PC-3 (cell line): ENCODE measurements around the gene NIBAN1. TPM values are rescaled to one million over a fixed set of nuclear protein-coding genes. Genes with fewer than 3 reads are reported as not detected.

Experiments
- ATAC-seq: fragments of 200-7000 bp; cut with Tn5 transposase; 2 replicates; pipeline ENCODE4 v1.9.1; 2020; ENCODE audit warnings: mild to moderate bottlenecking, moderate library complexity
- BruUV-seq: library from RNA; stranded (reverse); fragments of 400-500 nt; replicated peaks from 2 replicates; lab custom pipeline; 2021; lab: Mats Ljungman, UMichigan
- CTCF ChIA-PET: fragments of 300-600 bp; sonication (Branson Sonifier 250); formaldehyde crosslinking; loops from one replicate; lab custom pipeline; 2022; ENCODE audit warnings: antibody characterized with exemption; lab: Charles Lee
- POLR2A ChIA-PET: fragments of 300-600 bp; sonication (Branson Sonifier 250); formaldehyde crosslinking; loops from one replicate; lab custom pipeline; 2022; ENCODE audit warnings: antibody characterized with exemption; ENCODE audit not compliant: unreplicated experiment; lab: Charles Lee
- DNase-seq: peaks from one replicate; pipeline ENCODE4 v3.0.0-alpha.2; 2015
- H2AFZ ChIP-seq: fragments of 300-600 bp; sonication (generic); 2 replicates; pipeline ENCODE4 v1.6.0; 2016; ENCODE audit warnings: antibody characterized with exemption, low read length
- H3F3A ChIP-seq: fragments of 300-600 bp; sonication (generic); one replicate; pipeline ENCODE4 v1.6.0; 2017; ENCODE audit warnings: antibody characterized with exemption, low read length, control low read depth, mild to moderate bottlenecking; ENCODE audit not compliant: unreplicated experiment
- H3K27ac ChIP-seq: fragments of 300-600 bp; sonication (generic); 2 replicates; pipeline ENCODE4 v1.5.1; 2016; ENCODE audit warnings: mild to moderate bottlenecking, low read length
- H3K27me3 ChIP-seq: fragments of 300-600 bp; sonication (generic); 2 replicates; pipeline ENCODE4 v1.6.1; 2016; ENCODE audit warnings: low read length, mixed read lengths
- H3K36me3 ChIP-seq: fragments of 300-600 bp; sonication (generic); 2 replicates; pipeline ENCODE4 v1.6.1; 2016; ENCODE audit warnings: low read depth, mixed run types, low read length, mixed read lengths
- H3K4me1 ChIP-seq: fragments of 300-600 bp; sonication (generic); 2 replicates; pipeline ENCODE4 v1.5.1; 2016; ENCODE audit warnings: low read length; ENCODE audit not compliant: insufficient read depth
- H3K4me2 ChIP-seq: fragments of 300-600 bp; sonication (generic); 2 replicates; pipeline ENCODE4 v1.6.0; 2016; ENCODE audit warnings: low read length
- H3K4me3 ChIP-seq: fragments of 300-600 bp; sonication (generic); 2 replicates; pipeline ENCODE4 v1.5.1; 2016; ENCODE audit warnings: mild to moderate bottlenecking, low read length, mixed read lengths
- H3K79me2 ChIP-seq: fragments of 300-600 bp; sonication (generic); 2 replicates; pipeline ENCODE4 v1.6.1; 2017; ENCODE audit warnings: low read length, mixed read lengths
- H3K9ac ChIP-seq: fragments of 300-600 bp; sonication (generic); 2 replicates; pipeline ENCODE4 v1.6.0; 2016; ENCODE audit warnings: mild to moderate bottlenecking, low read length
- H3K9me2 ChIP-seq: fragments of 300-600 bp; sonication (generic); replicated peaks from 2 replicates; pipeline ENCODE4 v1.6.1; 2016; ENCODE audit warnings: mixed run types, low read length, mixed read lengths
- H3K9me3 ChIP-seq: fragments of 300-600 bp; sonication (generic); 2 replicates; pipeline ENCODE4 v1.6.1; 2016; ENCODE audit warnings: low read length, mixed read lengths
- H4K20me1 ChIP-seq: fragments of 300-600 bp; sonication (generic); 2 replicates; pipeline ENCODE4 v1.6.1; 2016; ENCODE audit warnings: low read length, mixed read lengths
- EZH2 ChIP-seq: fragments of 300-600 bp; sonication (generic); IDR thresholded peaks from one replicate; pipeline ENCODE4 v1.6.1; 2017; ENCODE audit warnings: antibody characterized with exemption, mild to moderate bottlenecking, low read length; ENCODE audit not compliant: unreplicated experiment
- EZH2phosphoT487 ChIP-seq: fragments of 300-600 bp; sonication (generic); IDR thresholded peaks from 2 replicates; pipeline ENCODE4 v1.6.1; 2018; ENCODE audit warnings: mild to moderate bottlenecking, antibody characterized with exemption, low read length, borderline replicate concordance
- intact Hi-C: fragments of 100-400 bp; cut with micrococcal nuclease; formaldehyde crosslinking; loops from 2 replicates; pipeline ENCODE4 v1.9.0; 2023
- total RNA-seq: library from RNA; depleted of rRNA; stranded (reverse); fragments of >200 nt; gene quantifications from 2 replicates; pipeline ENCODE4 v1.2.3, GENCODE V29; 2014
- TF ChIP-seq, protein P1 (sequence below): fragments of 300-600 bp; sonication (generic); conservative IDR thresholded peaks from 2 replicates; pipeline ENCODE4 v1.5.1; 2017; ENCODE audit warnings: antibody characterized with exemption, low read depth, mild to moderate bottlenecking, low read length

NIBAN1 gene
- total RNA-seq, 1 experiment from 2014 or later = 6.9 TPM

- H3K4me1 ChIP-seq = no peaks in the 10 kb centered on the region
- no peak overlapping the region for H3K4me3 ChIP-seq
- H3K27ac ChIP-seq = no peak overlapping the region
- no peaks in the 10 kb centered on the region for H3K9me2 ChIP-seq
- no peaks in the 10 kb centered on the region for H4K20me1 ChIP-seq
- H3K27me3 ChIP-seq = no peaks in the 10 kb centered on the region
- H3F3A ChIP-seq = no peaks in the 10 kb centered on the region
- DNase-seq (no peak), ATAC-seq (no peak)
- no peak for TF ChIP-seq EZH2phosphoT487
- no peak overlapping the region for H3K4me2 ChIP-seq
- BruUV-seq = no TSS peak
- intact Hi-C loops = no loop called here
- no peak overlapping the region for H2AFZ ChIP-seq
- H3K79me2 ChIP-seq = no peaks in the 10 kb centered on the region
- H3K9me3 ChIP-seq = no peaks in the 10 kb centered on the region
- H3K36me3 ChIP-seq = no peaks in the 10 kb centered on the region
- H3K9ac ChIP-seq = no peak overlapping the region
- POLR2A ChIA-PET = no interaction called here
- CTCF ChIA-PET = no interaction called here
Observed at GRCh38 chr1:184941735-184942134, 32.6 kb downstream of the NIBAN1 start.

- Histone ChIP-seq H3K9me3 (no peaks in the 10 kb centered on the region), H3K4me3 (no peak overlapping the region), H3K27me3 (no peaks in the 10 kb centered on the region), H3K9ac (no peak overlapping the region), H3K36me3 (no peaks in the 10 kb centered on the region), H2AFZ (no peak overlapping the region), H4K20me1 (no peaks in the 10 kb centered on the region), H3K79me2 (no peaks in the 10 kb centered on the region), H3K4me1 (no peaks in the 10 kb centered on the region), H3K4me2 (no peak overlapping the region), H3K27ac (no peak overlapping the region), H3F3A (no peaks in the 10 kb centered on the region), H3K9me2 (no peaks in the 10 kb centered on the region)
- ChIA-PET CTCF (no interaction called here), POLR2A (no interaction called here)
- TF ChIP-seq EZH2 (no peak), EZH2phosphoT487 (no peak)
- TF ChIP-seq, protein P1, sequence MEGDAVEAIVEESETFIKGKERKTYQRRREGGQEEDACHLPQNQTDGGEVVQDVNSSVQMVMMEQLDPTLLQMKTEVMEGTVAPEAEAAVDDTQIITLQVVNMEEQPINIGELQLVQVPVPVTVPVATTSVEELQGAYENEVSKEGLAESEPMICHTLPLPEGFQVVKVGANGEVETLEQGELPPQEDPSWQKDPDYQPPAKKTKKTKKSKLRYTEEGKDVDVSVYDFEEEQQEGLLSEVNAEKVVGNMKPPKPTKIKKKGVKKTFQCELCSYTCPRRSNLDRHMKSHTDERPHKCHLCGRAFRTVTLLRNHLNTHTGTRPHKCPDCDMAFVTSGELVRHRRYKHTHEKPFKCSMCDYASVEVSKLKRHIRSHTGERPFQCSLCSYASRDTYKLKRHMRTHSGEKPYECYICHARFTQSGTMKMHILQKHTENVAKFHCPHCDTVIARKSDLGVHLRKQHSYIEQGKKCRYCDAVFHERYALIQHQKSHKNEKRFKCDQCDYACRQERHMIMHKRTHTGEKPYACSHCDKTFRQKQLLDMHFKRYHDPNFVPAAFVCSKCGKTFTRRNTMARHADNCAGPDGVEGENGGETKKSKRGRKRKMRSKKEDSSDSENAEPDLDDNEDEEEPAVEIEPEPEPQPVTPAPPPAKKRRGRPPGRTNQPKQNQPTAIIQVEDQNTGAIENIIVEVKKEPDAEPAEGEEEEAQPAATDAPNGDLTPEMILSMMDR = no peak
- intact Hi-C loops = no loop called here
- no TSS peak for BruUV-seq
- no peak for DNase-seq
- no peak for ATAC-seq
Observed at GRCh38 chr1:184941410-184941733, 32.9 kb downstream of the NIBAN1 start.

GRCh38 chr1:184940694-184941409, 33.5 kb downstream of the NIBAN1 start:
- Histone ChIP-seq H3K79me2 (no peaks in the 10 kb centered on the region), H3K4me1 (no peaks in the 10 kb centered on the region), H3K9ac (no peak overlapping the region), H3K9me3 (no peaks in the 10 kb centered on the region), H3K27me3 (no peaks in the 10 kb centered on the region), H3K4me3 (no peak overlapping the region), H4K20me1 (no peaks in the 10 kb centered on the region), H2AFZ (no peak overlapping the region), H3F3A (no peaks in the 10 kb centered on the region), H3K27ac (no peak overlapping the region), H3K9me2 (no peaks in the 10 kb centered on the region), H3K36me3 (no peaks in the 10 kb centered on the region), H3K4me2 (no peak overlapping the region)
- TF ChIP-seq EZH2phosphoT487 = no peak
- TF ChIP-seq, protein P1 = no peak
- POLR2A ChIA-PET = no interaction called here
- DNase-seq (no peak), ATAC-seq (no peak)
- CTCF ChIA-PET = no interaction called here
- intact Hi-C loops = no loop called here
- no TSS peak for BruUV-seq
